GM23338 (cell line): ENCODE results near the gene PDE4B. TPM values are rescaled to one million over a fixed set of nuclear protein-coding genes. Genes with fewer than 3 reads are reported as not detected.

ENCODE experiments used
- ATAC-seq: fragments of 200-7000 bp; cut with Tn5 transposase; 3 replicates; pipeline ENCODE4 v1.9.1; 2020
- DNase-seq: peaks from one replicate; pipeline ENCODE4 v3.0.0-alpha.2; 2015; ENCODE audit warnings: low spot score
- H2AFZ ChIP-seq: fragments of 200-600 bp; sonication (generic); 2 replicates; pipeline ENCODE4 v1.8.0; 2016; ENCODE audit warnings: antibody characterized with exemption, mild to moderate bottlenecking, moderate library complexity
- H3F3A ChIP-seq: fragments of 200-600 bp; sonication (generic); replicated peaks from 2 replicates; pipeline ENCODE4 v1.8.0; 2017; ENCODE audit warnings: antibody characterized with exemption, mixed run types, low read depth
- H3K27ac ChIP-seq: fragments of 200-600 bp; sonication (generic); 2 replicates; pipeline ENCODE4 v1.6.1; 2016; ENCODE audit warnings: low read depth
- H3K27me3 ChIP-seq: fragments of 200-600 bp; sonication (generic); 2 replicates; pipeline ENCODE4 v1.8.0; 2016; ENCODE audit warnings: mild to moderate bottlenecking, mixed run types, moderate library complexity; ENCODE audit not compliant: insufficient read depth
- H3K36me3 ChIP-seq: fragments of 200-600 bp; sonication (generic); 2 replicates; pipeline ENCODE4 v1.8.0; 2016; ENCODE audit warnings: mild to moderate bottlenecking; ENCODE audit not compliant: insufficient read depth
- H3K4me1 ChIP-seq: fragments of 200-600 bp; sonication (generic); 2 replicates; pipeline ENCODE4 v1.8.0; 2016; ENCODE audit warnings: mild to moderate bottlenecking, moderate library complexity; ENCODE audit not compliant: insufficient read depth
- H3K4me2 ChIP-seq: fragments of 200-600 bp; sonication (generic); 2 replicates; pipeline ENCODE4 v1.7.1; 2017; ENCODE audit warnings: mixed run types
- H3K4me3 ChIP-seq: fragments of 200-600 bp; sonication (generic); 2 replicates; pipeline ENCODE4 v1.6.1; 2016; ENCODE audit warnings: mixed run types
- H3K79me2 ChIP-seq: fragments of 200-600 bp; sonication (generic); replicated peaks from 2 replicates; pipeline ENCODE4 v1.8.0; 2017; ENCODE audit warnings: mild to moderate bottlenecking; ENCODE audit not compliant: insufficient read depth
- H3K9me2 ChIP-seq: fragments of 200-600 bp; sonication (generic); 2 replicates; pipeline ENCODE4 v1.8.0; 2017; ENCODE audit not compliant: insufficient read depth
- H4K20me1 ChIP-seq: fragments of 200-600 bp; sonication (generic); replicated peaks from 2 replicates; pipeline ENCODE4 v1.8.0; 2017; ENCODE audit warnings: mild to moderate bottlenecking; ENCODE audit not compliant: insufficient read depth
- H3K27ac Mint-ChIP-seq: 2 replicates; pipeline ENCODE4 v1.8.0; 2020; ENCODE audit warnings: inconsistent platforms, mild to moderate bottlenecking, moderate library complexity, mixed read lengths
- H3K27me3 Mint-ChIP-seq: 3 replicates; pipeline ENCODE4 v1.8.0; 2022; ENCODE audit warnings: low read depth, mild to moderate bottlenecking, moderate library complexity, mixed read lengths, inconsistent platforms; ENCODE audit not compliant: insufficient read depth, poor library complexity
- H3K36me3 Mint-ChIP-seq: 3 replicates; pipeline ENCODE4 v1.8.0; 2021; ENCODE audit warnings: low read depth, mild to moderate bottlenecking, inconsistent platforms, moderate library complexity, mixed read lengths
- H3K4me1 Mint-ChIP-seq: 3 replicates; pipeline ENCODE4 v1.8.0; 2020; ENCODE audit warnings: mild to moderate bottlenecking, inconsistent platforms, mixed read lengths
- H3K4me3 Mint-ChIP-seq: 3 replicates; pipeline ENCODE4 v1.8.0; 2021; ENCODE audit warnings: moderate library complexity, mild to moderate bottlenecking, inconsistent platforms, mixed read lengths
- H3K9me3 Mint-ChIP-seq: 3 replicates; pipeline ENCODE4 v1.8.0; 2020; ENCODE audit warnings: moderate library complexity, mild to moderate bottlenecking, inconsistent platforms, mixed read lengths
- CREB1 ChIP-seq: fragments of 250-450 bp; sonication (Bioruptor Pico); IDR thresholded peaks from 2 replicates; pipeline ENCODE4 v1.5.0; 2020; ENCODE audit warnings: low read depth, mild to moderate bottlenecking, moderate library complexity
- ETS1 ChIP-seq: IDR thresholded peaks from 2 replicates; pipeline ENCODE4 v1.6.1; 2016; ENCODE audit warnings: antibody characterized with exemption
- EZH2 ChIP-seq: fragments of 200-600 bp; sonication (generic); IDR thresholded peaks from one replicate; pipeline ENCODE4 v1.8.0; 2017; ENCODE audit warnings: antibody characterized with exemption, mild to moderate bottlenecking, low read depth; ENCODE audit not compliant: unreplicated experiment
- EZH2phosphoT487 ChIP-seq: fragments of 200-600 bp; sonication (generic); IDR thresholded peaks from one replicate; pipeline ENCODE4 v1.8.1; 2018; ENCODE audit warnings: antibody characterized with exemption; ENCODE audit not compliant: unreplicated experiment
- JUNB ChIP-seq: IDR thresholded peaks from one replicate; pipeline ENCODE4 v1.6.1; 2016; ENCODE audit warnings: antibody characterized with exemption; ENCODE audit not compliant: unreplicated experiment
- POLR2AphosphoS5 ChIP-seq: IDR thresholded peaks from 2 replicates; pipeline ENCODE4 v1.6.1; 2016; ENCODE audit warnings: antibody characterized with exemption, low read depth
- STAT1 ChIP-seq: IDR thresholded peaks from one replicate; pipeline ENCODE4 v1.6.1; 2016; ENCODE audit warnings: antibody characterized with exemption; ENCODE audit not compliant: unreplicated experiment
- ZNF114 ChIP-seq: fragments of 250-450 bp; sonication (Bioruptor Pico); IDR thresholded peaks from 2 replicates; pipeline ENCODE4 v1.5.0; 2020; ENCODE audit warnings: mild to moderate bottlenecking, moderate library complexity
- ZNF331 ChIP-seq: fragments of 250-450 bp; sonication (Bioruptor Pico); IDR thresholded peaks from 2 replicates; pipeline ENCODE4 v1.5.0; 2020; ENCODE audit warnings: low read depth, mild to moderate bottlenecking, moderate library complexity
- polyA plus RNA-seq: library from polyadenylated mRNA; unstranded; fragments of >200 nt; fragmentation: Nextera tagmentation; extraction: Ambion mirVana; gene quantifications from 2 replicates; pipeline ENCODE4 v1.2.1, GENCODE V29; 2016
- total RNA-seq: library from RNA; depleted of rRNA; stranded (reverse); fragments of >200 nt; shearing (Covaris generic); gene quantifications from 2 replicates; pipeline ENCODE4 v1.2.3, GENCODE V29; 2014

The PDE4B gene
- total and polyA plus RNA-seq, 2 experiments from 2014 or later = 14.0 to 25.6 TPM

GRCh38 chr1:66295803-66296202 lies 503.1 kb downstream of the PDE4B start:
- Histone ChIP-seq H3F3A (no peaks in the 10 kb centered on the region), H2AFZ (no peak overlapping the region), H3K9me2 (no peaks in the 10 kb centered on the region; the same call in 1 of the 2 replicates), H3K27me3 (no peaks in the 10 kb centered on the region), H3K4me1 (no peaks in the 10 kb centered on the region), H3K79me2 (no peaks in the 10 kb centered on the region), H4K20me1 (no peaks in the 10 kb centered on the region), H3K36me3 (no peaks in the 10 kb centered on the region), H3K4me2 (no peak overlapping the region), H3K27ac (no peak overlapping the region), H3K4me3 (no peak overlapping the region)
- H3K27ac Mint-ChIP-seq = no peak overlapping the region
- H3K4me1 Mint-ChIP-seq = no peaks in the 10 kb centered on the region
- no peak for DNase-seq
- no peak for ATAC-seq
- no peak overlapping the region for H3K4me3 Mint-ChIP-seq
- no peaks in the 10 kb centered on the region for H3K36me3 Mint-ChIP-seq
- H3K27me3 Mint-ChIP-seq = no peaks in the 10 kb centered on the region
- no peak for TF ChIP-seq ETS1
- TF ChIP-seq EZH2phosphoT487 = no peak
- TF ChIP-seq ZNF331 = no peak
- TF ChIP-seq STAT1 = no peak
- TF ChIP-seq JUNB = no peak
- TF ChIP-seq EZH2 = no peak
- no peak for TF ChIP-seq ZNF114 (CRISPR knock-in tag)
- H3K9me3 Mint-ChIP-seq = no peaks in the 10 kb centered on the region

DNA sequence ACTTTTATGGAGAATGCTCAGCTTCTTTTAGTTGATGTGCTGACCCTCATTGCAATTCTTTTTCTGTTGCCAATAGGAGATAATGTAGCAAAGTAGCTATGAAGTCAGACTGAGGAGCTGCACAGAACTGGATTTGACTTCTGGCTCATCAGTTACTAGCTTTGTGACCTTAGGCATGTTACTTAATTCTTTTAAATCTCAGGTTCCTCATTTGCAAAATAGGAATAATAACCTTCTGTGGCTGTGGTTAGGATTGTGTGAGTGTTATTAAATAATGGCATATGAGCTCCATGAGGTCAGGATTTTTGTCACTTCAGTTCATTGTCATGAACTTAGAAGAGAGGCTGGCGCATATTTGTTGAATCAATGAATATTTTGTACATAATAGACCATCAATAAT lies 503.7 kb downstream of the PDE4B start:
- Mint-ChIP-seq H3K4me1 (no peaks in the 10 kb centered on the region), H3K9me3 (no peaks in the 10 kb centered on the region), H3K36me3 (no peaks in the 10 kb centered on the region), H3K27me3 (no peaks in the 10 kb centered on the region), H3K27ac (no peak overlapping the region; the same call in 1 of the 2 replicates), H3K4me3 (no peak overlapping the region)
- no peaks in the 10 kb centered on the region for H3K36me3 ChIP-seq
- H3K4me1 ChIP-seq = no peaks in the 10 kb centered on the region
- TF ChIP-seq POLR2AphosphoS5 = no peak
- no peak for TF ChIP-seq ZNF114 (CRISPR knock-in tag)
- TF ChIP-seq ETS1 = no peak
- H3K4me2 ChIP-seq = no peak overlapping the region
- H3K27ac ChIP-seq = no peak overlapping the region
- DNase-seq (no peak), ATAC-seq (no peak)
- no peaks in the 10 kb centered on the region; the same call in 1 of the 2 replicates for H3K9me2 ChIP-seq
- H2AFZ ChIP-seq = no peak overlapping the region
- no peak overlapping the region for H3K4me3 ChIP-seq
- no peaks in the 10 kb centered on the region for H3K79me2 ChIP-seq
- H3F3A ChIP-seq = no peaks in the 10 kb centered on the region
- no peaks in the 10 kb centered on the region for H4K20me1 ChIP-seq
- H3K27me3 ChIP-seq = no peaks in the 10 kb centered on the region

DNA sequence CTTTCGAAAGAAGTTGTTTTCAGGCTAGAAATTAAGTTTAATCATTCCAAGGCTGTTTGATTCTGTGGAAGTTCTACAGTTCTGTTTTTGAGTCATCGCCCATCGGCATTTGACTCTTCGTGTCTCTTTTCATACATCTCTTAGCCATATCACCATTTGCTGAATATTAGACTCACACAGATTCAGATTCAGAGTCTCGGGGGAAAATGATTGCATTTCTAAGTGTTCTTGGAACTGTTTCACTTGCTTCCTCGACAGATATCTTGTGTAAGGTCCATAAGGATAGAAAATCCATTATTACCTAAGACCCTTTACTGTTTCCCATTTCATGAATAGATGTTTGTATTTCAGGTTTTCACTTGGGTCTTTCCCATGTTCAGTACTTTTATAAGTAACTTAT lies 504.3 kb downstream of the PDE4B start:
- Histone ChIP-seq H3F3A (no peaks in the 10 kb centered on the region), H3K36me3 (no peaks in the 10 kb centered on the region), H3K27me3 (no peaks in the 10 kb centered on the region), H4K20me1 (no peaks in the 10 kb centered on the region), H3K9me2 (no peaks in the 10 kb centered on the region; the same call in 1 of the 2 replicates), H3K4me2 (no peak overlapping the region), H3K4me1 (no peaks in the 10 kb centered on the region), H3K4me3 (no peak overlapping the region), H3K79me2 (no peaks in the 10 kb centered on the region), H2AFZ (no peak overlapping the region), H3K27ac (no peak overlapping the region)
- no peaks in the 10 kb centered on the region for H3K9me3 Mint-ChIP-seq
- H3K36me3 Mint-ChIP-seq = no peaks in the 10 kb centered on the region
- H3K27ac Mint-ChIP-seq = no peak overlapping the region
- ATAC-seq = no peak
- no peaks in the 10 kb centered on the region for H3K27me3 Mint-ChIP-seq
- DNase-seq = no peak
- H3K4me1 Mint-ChIP-seq = no peaks in the 10 kb centered on the region
- H3K4me3 Mint-ChIP-seq = no peak overlapping the region
- TF ChIP-seq ZNF331 = no peak
- no peak for TF ChIP-seq ZNF114 (CRISPR knock-in tag)
- no peak for TF ChIP-seq CREB1 (CRISPR knock-in tag)
- TF ChIP-seq EZH2phosphoT487 = no peak
